Smooth muscle cell (in vitro differentiated cells): Measurements from ENCODE around the gene MBD3L4. TPM values are rescaled to one million over a fixed set of nuclear protein-coding genes. Genes with fewer than 3 reads are reported as not detected.
"Not testable (repeated sequence)": the region's sequence is repeated elsewhere in the genome, so short reads cannot be mapped to it uniquely, and the experiment has no call there.

ENCODE experiments used
- DNase-seq: peaks from one replicate; lab custom pipeline; 2025; ENCODE audit not compliant: unreplicated experiment; lab: John Stamatoyannopoulos, UW
- H2AFZ ChIP-seq: fragments of 200-600 bp; sonication (generic); 2 replicates; pipeline ENCODE4 v1.6.0; 2016; ENCODE audit warnings: antibody characterized with exemption, low read depth, mild to moderate bottlenecking
- H3F3A ChIP-seq: fragments of 200-600 bp; sonication (generic); 2 replicates; pipeline ENCODE4 v1.6.0; 2017; ENCODE audit warnings: antibody characterized with exemption, low read depth
- H3K27ac ChIP-seq: fragments of 200-600 bp; sonication (generic); 2 replicates; pipeline ENCODE4 v1.5.1; 2016; ENCODE audit warnings: low read depth, mild to moderate bottlenecking
- H3K27me3 ChIP-seq: fragments of 200-600 bp; sonication (generic); 2 replicates; pipeline ENCODE4 v1.6.1; 2016; ENCODE audit warnings: low read depth, mild to moderate bottlenecking
- H3K36me3 ChIP-seq: fragments of 200-600 bp; sonication (generic); 2 replicates; pipeline ENCODE4 v1.5.1; 2016; ENCODE audit warnings: low read depth
- H3K4me1 ChIP-seq: fragments of 200-600 bp; sonication (generic); 2 replicates; pipeline ENCODE4 v1.5.1; 2016; ENCODE audit warnings: low read depth
- H3K4me2 ChIP-seq: fragments of 200-600 bp; sonication (generic); 2 replicates; pipeline ENCODE4 v1.6.0; 2016; ENCODE audit warnings: mild to moderate bottlenecking
- H3K4me3 ChIP-seq: fragments of 200-600 bp; sonication (generic); 2 replicates; pipeline ENCODE4 v1.5.1; 2016; ENCODE audit warnings: mild to moderate bottlenecking
- H3K79me2 ChIP-seq: fragments of 200-600 bp; sonication (generic); 2 replicates; pipeline ENCODE4 v1.6.0; 2016; ENCODE audit warnings: low read depth, mild to moderate bottlenecking
- H3K9ac ChIP-seq: fragments of 200-600 bp; sonication (generic); 2 replicates; pipeline ENCODE4 v1.6.0; 2016; ENCODE audit warnings: low read depth
- H3K9me3 ChIP-seq: fragments of 200-600 bp; sonication (generic); replicated peaks from 2 replicates; pipeline ENCODE4 v1.5.1; 2016; ENCODE audit warnings: low read depth
- H4K20me1 ChIP-seq: fragments of 200-600 bp; sonication (generic); 2 replicates; pipeline ENCODE4 v1.6.0; 2016; ENCODE audit warnings: low read depth
- WGBS: methylation state at CpG from one replicate; pipeline ENCODE4 v1.1.7; 2016; ENCODE audit warnings: low lambda C conversion rate; 5-methylcytosine and 5-hydroxymethylcytosine counted together
- polyA plus RNA-seq: library from polyadenylated mRNA; unstranded; fragments of >200 nt; fragmentation: Nextera tagmentation; extraction: Ambion mirVana; gene quantifications from 2 replicates; pipeline ENCODE4 v1.2.1, GENCODE V29; 2016
- total RNA-seq: library from RNA; depleted of rRNA; stranded (reverse); fragments of >200 nt; gene quantifications from 2 replicates; pipeline ENCODE4 v1.2.3, GENCODE V29; 2014

MBD3L4 gene
- total and polyA plus RNA-seq, 2 experiments from 2014 or later, result not detected

DNA sequence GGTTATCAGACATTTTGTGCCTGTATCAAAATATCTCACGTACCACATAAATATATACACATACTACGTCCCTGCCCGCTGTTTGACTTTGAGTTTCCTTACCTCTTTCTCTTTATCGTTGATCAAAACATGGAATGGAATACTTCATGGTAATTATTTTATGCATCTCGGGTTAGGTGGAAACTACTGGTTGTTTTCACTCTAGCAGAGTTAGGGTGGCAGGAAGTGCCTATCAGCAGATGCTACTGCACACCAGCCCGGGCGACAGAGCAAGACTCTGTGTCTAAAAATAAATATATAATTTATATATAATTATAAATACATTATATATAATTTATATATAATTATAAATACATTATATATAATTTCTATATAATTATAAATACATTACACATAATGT, 12.9 kb upstream of the MBD3L4 start:
- 90% methylated on average over 7 of the region's 7 CpGs for WGBS
- not testable (repeated sequence) for DNase-seq, H3K4me1 ChIP-seq

DNA sequence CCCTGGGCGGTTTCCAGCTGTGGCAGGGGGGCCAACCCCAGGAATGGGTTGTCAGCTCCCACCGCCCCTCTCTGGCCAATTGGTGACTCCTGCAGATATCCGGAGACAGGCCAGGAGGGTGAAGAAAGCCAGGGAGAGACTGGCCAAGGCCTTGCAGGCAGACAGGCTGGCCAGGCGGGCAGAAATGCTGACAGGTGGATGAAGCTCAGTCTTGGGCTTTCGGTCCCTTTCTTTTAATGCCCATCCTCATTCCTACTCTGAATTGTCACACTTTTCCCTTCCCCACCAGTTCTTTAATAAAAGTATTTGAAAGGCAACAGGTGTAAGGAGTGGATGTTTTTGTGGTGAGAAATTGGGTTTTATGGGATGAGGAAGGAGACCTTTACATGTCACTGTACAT, 11.4 kb upstream of the MBD3L4 start:
- not testable (repeated sequence) for H4K20me1 ChIP-seq, H3K27me3 ChIP-seq, H3K27ac ChIP-seq, H3F3A ChIP-seq, H3K4me2 ChIP-seq, H3K79me2 ChIP-seq, DNase-seq, H3K9ac ChIP-seq, H3K4me3 ChIP-seq, H3K9me3 ChIP-seq, H2AFZ ChIP-seq, H3K36me3 ChIP-seq, H3K4me1 ChIP-seq
- WGBS, result 95% methylated on average over 3 of the region's 5 CpGs

More for the DNA sequence above, 12.9 kb upstream of the MBD3L4 start:
- H3K9ac ChIP-seq, H3K27me3 ChIP-seq, H4K20me1 ChIP-seq, H3K4me3 ChIP-seq, H3K36me3 ChIP-seq, H3K27ac ChIP-seq, H3K79me2 ChIP-seq, H2AFZ ChIP-seq, H3K9me3 ChIP-seq, H3F3A ChIP-seq, H3K4me2 ChIP-seq: not testable (repeated sequence)

DNA sequence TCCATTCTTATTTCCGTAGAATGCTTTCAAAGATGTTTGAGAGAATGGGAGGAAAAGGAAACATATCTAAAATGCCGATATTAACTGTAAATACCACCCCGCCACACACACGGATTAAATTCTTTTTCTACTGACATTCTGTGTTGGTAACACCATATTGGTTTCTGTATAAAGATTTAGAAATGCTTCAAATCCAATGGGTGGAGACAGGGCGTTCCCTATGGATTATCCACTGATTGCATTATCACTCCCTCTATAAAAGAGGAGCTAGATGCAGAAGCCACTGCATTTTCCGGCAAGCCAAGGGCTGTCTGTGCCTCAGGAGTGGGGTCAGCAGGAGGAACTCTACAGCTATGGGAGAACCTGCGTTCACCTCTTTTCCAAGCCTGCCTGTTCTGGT, 9.0 kb upstream of the MBD3L4 start, which contains the start of gene MBD3L2:
Gene MBD3L2, plus strand, starts transcription at position 301 of the 400 bp plus-strand sequence. Its CDS starts 53 bp downstream, at position 354.
- not testable (repeated sequence) for DNase-seq, H3K27ac ChIP-seq, H3K9ac ChIP-seq, H4K20me1 ChIP-seq, H3K36me3 ChIP-seq, H3K79me2 ChIP-seq, H2AFZ ChIP-seq, H3K27me3 ChIP-seq, H3K4me2 ChIP-seq, H3K4me1 ChIP-seq, H3K9me3 ChIP-seq, H3K4me3 ChIP-seq, H3F3A ChIP-seq
- WGBS, result no CpG with 5 or more reads among the region's 7 CpGs

GRCh38 chr19:7041563-7041962, 1.6 kb upstream of the MBD3L4 start:
- not testable (repeated sequence) for DNase-seq, H3K4me1 ChIP-seq, H2AFZ ChIP-seq, H3K4me3 ChIP-seq, H3K4me2 ChIP-seq, H4K20me1 ChIP-seq, H3K9ac ChIP-seq, H3K27me3 ChIP-seq, H3K36me3 ChIP-seq, H3K79me2 ChIP-seq, H3F3A ChIP-seq, H3K27ac ChIP-seq, H3K9me3 ChIP-seq
- no CpG with 5 or more reads among the region's 2 CpGs for WGBS

GRCh38 chr19:7030278-7030677, 9.7 kb downstream of the MBD3L4 start, which contains the start of gene MBD3L5:
MBD3L5 (plus strand) TSS chr19:7030578; CDS start chr19:7030612, 34 bp downstream.
- DNase-seq, H3K36me3 ChIP-seq, H3K4me1 ChIP-seq, H3K27me3 ChIP-seq, H2AFZ ChIP-seq, H3K9ac ChIP-seq, H4K20me1 ChIP-seq, H3K4me2 ChIP-seq, H3K9me3 ChIP-seq, H3F3A ChIP-seq, H3K4me3 ChIP-seq, H3K27ac ChIP-seq, H3K79me2 ChIP-seq: not testable (repeated sequence)
- WGBS, result no CpG with 5 or more reads among the region's 9 CpGs

GRCh38 chr19:7028790-7029189, 11.2 kb downstream of the MBD3L4 start:
- H3K27ac ChIP-seq, DNase-seq, H3F3A ChIP-seq, H3K27me3 ChIP-seq, H3K9me3 ChIP-seq, H4K20me1 ChIP-seq, H3K9ac ChIP-seq, H3K79me2 ChIP-seq, H3K4me3 ChIP-seq, H3K36me3 ChIP-seq, H3K4me2 ChIP-seq, H3K4me1 ChIP-seq, H2AFZ ChIP-seq: not testable (repeated sequence)
- WGBS, result no CpG with 5 or more reads among the region's 1 CpG

GRCh38 chr19:7021331-7021730, 18.6 kb downstream of the MBD3L4 start, which contains the start of gene MBD3L2B:
MBD3L2B (minus strand) TSS chr19:7021431; CDS start chr19:7021397, 34 bp downstream.
- WGBS, result no CpG with 5 or more reads among the region's 6 CpGs
- not testable (repeated sequence) for DNase-seq, H3K4me2 ChIP-seq

More at GRCh38 chr19:7021331-7021730, 18.6 kb downstream of the MBD3L4 start, which contains the start of gene MBD3L2B:
- not testable (repeated sequence) for H3K79me2 ChIP-seq, H3K9ac ChIP-seq, H3K27me3 ChIP-seq, H2AFZ ChIP-seq, H3K9me3 ChIP-seq, H3K27ac ChIP-seq, H4K20me1 ChIP-seq, H3F3A ChIP-seq, H3K4me3 ChIP-seq, H3K36me3 ChIP-seq, H3K4me1 ChIP-seq
